SK-MEL-5 (cell line): ENCODE measurements around the gene TPST2. TPM values are rescaled to one million over a fixed set of nuclear protein-coding genes. Genes with fewer than 3 reads are reported as not detected.

Experiments used
- DNase-seq: peaks from one replicate; pipeline ENCODE4 v3.0.0-alpha.2; 2016; ENCODE audit warnings: low read depth, low spot score
- in situ Hi-C: cut with HindIII; loops from 2 replicates; pipeline ENCODE4 v1.10.0; 2016; ENCODE audit warnings: low sequenced_read_pairs, high pct_unique_total_duplicates, low pct_unique_long_range_greater_than_20kb
- small RNA-seq, 2 experiments: library from RNA; depleted of rRNA; stranded (forward); fragments of <200 nt; gene quantifications; one replicate each; pipeline ENCODE3, GENCODE V24; 2014
- total RNA-seq: library from RNA; depleted of rRNA; stranded (reverse); fragments of >200 nt; shearing (Covaris generic); gene quantifications from 2 replicates; pipeline ENCODE4 v1.2.3, GENCODE V29; 2014; rRNA removed

Gene TPST2
- total RNA-seq, 1 experiment from 2014 or later: 30.5 TPM

DNA sequence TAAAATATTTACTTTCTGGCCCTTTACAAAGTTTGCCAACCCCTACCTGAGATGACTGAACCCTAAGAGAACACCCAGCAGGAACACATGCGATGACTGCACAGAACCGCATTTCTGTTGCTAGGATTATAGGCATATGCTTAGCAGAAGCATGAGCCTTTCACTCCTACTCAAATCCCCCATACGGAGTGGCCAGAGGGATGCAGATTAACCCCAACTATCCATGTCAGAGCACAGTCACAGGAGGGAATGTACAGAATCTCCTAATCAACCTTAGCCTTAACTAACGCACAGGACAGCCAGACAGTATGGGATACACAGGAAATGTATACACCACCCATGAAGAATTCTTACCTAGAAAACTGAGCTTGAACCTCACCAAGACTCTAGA, 112.6 kb downstream of the TPST2 start:
- no peak for DNase-seq
- in situ Hi-C loops: no loop called here

DNA sequence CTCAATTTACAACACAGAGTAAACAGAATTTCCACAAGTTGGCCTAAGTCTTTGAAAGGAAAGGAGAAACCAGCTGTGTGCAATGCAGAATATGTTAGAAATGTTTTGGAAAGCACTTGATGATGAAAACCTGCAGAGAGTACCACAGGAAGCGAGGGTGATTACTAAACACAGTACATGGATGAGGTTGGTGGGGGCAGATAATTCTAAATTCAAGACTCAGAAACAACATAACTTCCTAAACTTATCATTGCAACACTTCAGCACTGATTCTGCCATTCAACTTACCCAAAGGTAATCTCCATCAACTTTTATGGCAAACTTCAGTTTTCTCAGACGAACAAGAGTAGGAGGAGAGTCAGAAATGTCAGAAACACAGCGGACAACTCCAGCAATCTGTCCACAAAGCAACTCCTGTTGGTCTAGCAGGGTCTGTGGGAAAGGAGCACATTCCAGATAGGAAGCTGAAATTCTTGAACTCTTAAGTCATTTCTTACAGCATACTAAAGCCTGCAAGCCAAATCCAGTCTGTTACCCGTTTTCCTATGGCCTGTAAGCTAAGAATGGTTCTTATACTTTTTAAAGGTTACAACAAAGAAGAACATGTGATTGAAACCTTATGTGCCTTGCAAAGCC, 113.1 kb downstream of the TPST2 start:
- in situ Hi-C loops: no loop called here
- DNase-seq: peak; percentile 72

DNA sequence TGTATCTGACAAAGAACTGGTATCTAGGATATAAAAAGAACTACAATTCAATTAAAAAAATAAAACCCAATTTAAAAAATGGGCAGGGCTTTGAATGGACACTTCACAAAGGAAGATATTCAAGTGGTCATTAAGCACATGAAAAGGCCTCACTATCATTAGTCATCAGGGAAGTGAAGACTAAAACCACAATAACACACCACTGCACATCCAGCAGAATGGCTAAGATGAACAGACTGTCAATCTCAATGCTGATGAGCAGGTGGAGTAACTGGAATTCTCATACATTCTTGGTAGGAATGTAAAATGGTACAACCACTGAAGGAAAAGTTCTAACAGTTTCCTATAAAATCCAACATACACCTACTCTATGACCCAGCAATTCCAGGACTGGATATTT, 115.2 kb downstream of the TPST2 start:
- DNase-seq: peak; percentile 80
- in situ Hi-C loops: no loop called here

Small RNA genes within 50 kb of the gene (small RNA-seq; reads per million reads assigned to genes)
- 0 to 0.43 reads per million in 2 experiments for gene MIR548J

Other genes starting within 250 kb of the TPST2 start
- 3.5 and 3.9 TPM in 2 replicates for gene ASPHD2, start 160.9 kb downstream of the TPST2 start, total RNA-seq
- 351 and 357 TPM in 2 replicates for gene HPS4, start 106.3 kb downstream of the TPST2 start, total RNA-seq
- 138 and 163 TPM in 2 replicates for gene SRRD, start 106.3 kb downstream of the TPST2 start, total RNA-seq
- gene TFIP11, start 77.7 kb downstream of the TPST2 start, total RNA-seq: 41.1 and 42.6 TPM in 2 replicates
- gene CRYBB1, start 27.9 kb upstream of the TPST2 start, total RNA-seq: not detected in 2 replicates
- 0.21 and 0.29 TPM in 2 replicates for gene CRYBA4, start 31.8 kb upstream of the TPST2 start, total RNA-seq
- 0.32 and 0.45 TPM in 2 replicates for gene MIAT, start 67.5 kb upstream of the TPST2 start, total RNA-seq